Liver (tissue), 9 donors: ENCODE data around the gene MYO7A. TPM values are rescaled to one million over a fixed set of nuclear protein-coding genes. Genes with fewer than 3 reads are reported as not detected.

ENCODE experiments used
- DNase-seq: peaks from one replicate; pipeline ENCODE4 v3.0.0-alpha.2; 2017; ENCODE audit warnings: low spot score
- H3K27ac ChIP-seq, 2 donors: one replicate each; pipeline ENCODE4 v1.7.0; 2013; ENCODE audit warnings: inconsistent platforms in 2 of 2, low read length in 2 of 2, control low read depth in 1 of 2, low read depth in 1 of 2, mild to moderate bottlenecking in 1 of 2
- H3K27me3 ChIP-seq, 4 donors: one replicate each; pipeline versions ENCODE4 v1.6.1 to v1.7.0; 2013; ENCODE audit warnings: low read length in 3 of 4, inconsistent platforms in 1 of 4, mild to moderate bottlenecking in 1 of 4, moderate library complexity in 1 of 4; ENCODE audit not compliant: control insufficient read depth in 4 of 4, insufficient read depth in 4 of 4
- H3K36me3 ChIP-seq, 4 donors: one replicate each; pipeline versions ENCODE4 v1.6.1 to v1.7.0; 2013; ENCODE audit warnings: low read length in 3 of 4, mild to moderate bottlenecking in 3 of 4, low read depth in 1 of 4, moderate library complexity in 1 of 4; ENCODE audit not compliant: control insufficient read depth in 4 of 4, insufficient read depth in 3 of 4
- H3K4me1 ChIP-seq, 4 donors: one replicate each; pipeline versions ENCODE4 v1.6.1 to v1.7.0; 2013; ENCODE audit warnings: low read length in 3 of 4, mild to moderate bottlenecking in 3 of 4, moderate library complexity in 1 of 4; ENCODE audit not compliant: control insufficient read depth in 4 of 4, insufficient read depth in 4 of 4
- H3K4me3 ChIP-seq, 3 donors: one replicate each; pipeline versions ENCODE4 v1.6.1 to v1.7.0; 2013; ENCODE audit warnings: low read length in 3 of 3, control low read depth in 1 of 3, low read depth in 1 of 3, mild to moderate bottlenecking in 1 of 3
- H3K9ac ChIP-seq, 2 donors: one replicate each; pipeline ENCODE4 v1.7.0; 2013; ENCODE audit warnings: low read length in 2 of 2, mild to moderate bottlenecking in 2 of 2, moderate library complexity in 2 of 2, control low read depth in 1 of 2, low read depth in 1 of 2
- H3K9me3 ChIP-seq, 4 donors: one replicate each; pipeline versions ENCODE4 v1.6.1 to v1.7.0; 2013; ENCODE audit warnings: low read length in 3 of 4; ENCODE audit not compliant: control insufficient read depth in 4 of 4
- EGR1 ChIP-seq, 2 donors: IDR thresholded peaks; 2 replicates each; pipeline ENCODE4 v1.6.1; 2016 to 2018; ENCODE audit warnings: antibody characterized with exemption in 2 of 2, low read depth in 2 of 2
- FOXA2 ChIP-seq: IDR thresholded peaks from 2 replicates; pipeline ENCODE4 v1.6.1; 2016; ENCODE audit warnings: antibody characterized with exemption
- HNF4A ChIP-seq, 2 donors: conservative IDR thresholded peaks; 2 replicates each; pipeline ENCODE4 v1.6.1; 2016; ENCODE audit warnings: antibody characterized with exemption in 2 of 2, mild to moderate bottlenecking in 2 of 2
- HNF4G ChIP-seq: IDR thresholded peaks from 2 replicates; pipeline ENCODE4 v1.6.1; 2016; ENCODE audit warnings: antibody characterized with exemption
- JUND ChIP-seq, 2 donors: IDR thresholded peaks; 2 replicates each; pipeline ENCODE4 v1.6.1; 2016; ENCODE audit warnings: antibody characterized with exemption in 2 of 2
- NR2F2 ChIP-seq: IDR thresholded peaks from 2 replicates; pipeline ENCODE4 v1.6.1; 2016; ENCODE audit warnings: antibody characterized with exemption
- RAD21 ChIP-seq, 2 donors: IDR thresholded peaks; 2 replicates each; pipeline ENCODE4 v1.6.1; 2016; ENCODE audit warnings: antibody characterized with exemption in 2 of 2, mild to moderate bottlenecking in 2 of 2
- RXRA ChIP-seq, 2 donors: IDR thresholded peaks; 2 replicates each; pipeline ENCODE4 v1.6.1; 2017 to 2018; ENCODE audit warnings: antibody characterized with exemption in 2 of 2, mild to moderate bottlenecking in 1 of 2
- SP1 ChIP-seq: IDR thresholded peaks from 2 replicates; pipeline ENCODE4 v1.6.1; 2018; ENCODE audit warnings: antibody characterized with exemption, mild to moderate bottlenecking
- TAF1 ChIP-seq: conservative IDR thresholded peaks from 2 replicates; pipeline ENCODE4 v1.6.1; 2016; ENCODE audit warnings: antibody characterized with exemption, mild to moderate bottlenecking
- YY1 ChIP-seq: IDR thresholded peaks from 2 replicates; pipeline ENCODE4 v1.6.1; 2016; ENCODE audit warnings: antibody characterized with exemption, mild to moderate bottlenecking
- WGBS: extraction: QIAGEN DNeasy Blood & Tissue Kit; methylation state at CpG from one replicate; pipeline ENCODE4 v1.1.7; 2013; 5-methylcytosine and 5-hydroxymethylcytosine counted together
- polyA plus RNA-seq, 2 donors: library from polyadenylated mRNA; stranded (reverse) in 1 of 2; unstranded in 1 of 2; fragments of 200-250 nt in 1 of 2; fragments of >200 nt in 1 of 2; fragmentation: Nextera tagmentation in 1 of 2; extraction: Ambion mirVana in 1 of 2; gene quantifications; one replicate each; pipeline versions ENCODE4 v1.2.1 to v1.2.3, GENCODE V29; 2013 to 2015
- total RNA-seq, 2 donors: library from RNA; depleted of rRNA; stranded (reverse); fragments of >200 nt; gene quantifications; one replicate each; pipeline ENCODE4 v1.2.3, GENCODE V29; 2014
- TF ChIP-seq, protein P1 (sequence below): IDR thresholded peaks from 2 replicates; pipeline ENCODE4 v1.6.1; 2016; ENCODE audit warnings: antibody characterized with exemption, mild to moderate bottlenecking
- TF ChIP-seq, protein P2 (sequence below): IDR thresholded peaks from 2 replicates; pipeline ENCODE4 v1.6.1; 2016; ENCODE audit warnings: antibody characterized with exemption
- TF ChIP-seq, protein P3 (sequence below): IDR thresholded peaks from 2 replicates; pipeline ENCODE4 v1.6.1; 2016; ENCODE audit warnings: antibody characterized with exemption
- TF ChIP-seq, protein P4 (sequence below): fragments of 150-350 bp; IDR thresholded peaks from 2 replicates; pipeline ENCODE4 v1.5.1; 2017; ENCODE audit warnings: improper control_type of control experiment, low read depth, low read length; ENCODE audit not compliant: missing input control
- donor health status: healthy.
- donor health status: healthy.
- donor health status: healthy.
- donor health status: healthy.
- donor health status: healthy.

The MYO7A gene
- total and polyA plus RNA-seq, 4 donors = 7.3 to 33.6 (median 11.3) TPM

DNA sequence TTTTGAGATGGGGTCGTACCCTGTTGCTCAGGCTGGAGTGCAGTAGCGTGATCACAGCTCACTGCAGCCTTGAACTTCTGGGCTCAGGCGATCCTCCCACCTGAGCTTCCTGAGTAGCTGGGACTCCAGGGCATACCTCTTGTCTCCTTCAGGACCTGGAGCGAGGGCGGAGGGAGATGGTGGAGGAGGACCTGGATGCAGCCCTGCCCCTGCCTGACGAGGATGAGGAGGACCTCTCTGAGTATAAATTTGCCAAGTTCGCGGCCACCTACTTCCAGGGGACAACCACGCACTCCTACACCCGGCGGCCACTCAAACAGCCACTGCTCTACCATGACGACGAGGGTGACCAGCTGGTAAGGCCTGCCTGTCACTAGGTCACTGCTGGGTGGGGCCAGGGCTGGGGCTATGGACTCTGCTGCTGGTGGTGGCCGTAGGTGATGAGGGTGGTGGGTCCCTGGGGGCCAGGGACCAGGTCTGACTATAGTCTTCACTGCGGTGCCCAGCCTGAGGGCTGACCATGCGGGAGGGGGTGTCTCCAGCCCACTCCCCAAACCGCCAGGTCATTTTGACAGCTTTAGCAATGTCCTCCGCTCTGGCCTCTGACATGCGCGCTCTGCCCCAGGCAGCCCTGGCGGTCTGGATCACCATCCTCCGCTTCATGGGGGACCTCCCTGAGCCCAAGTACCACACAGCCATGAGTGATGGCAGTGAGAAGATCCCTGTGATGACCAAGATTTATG lies 53.9 kb downstream of the MYO7A start:
- no peaks in the 10 kb centered on the region for H3K27me3 ChIP-seq
- H3K27ac ChIP-seq = no peak overlapping the region
- 88% methylated on average over 22 of the region's 22 CpGs for WGBS
- H3K9me3 ChIP-seq = no peaks in the 10 kb centered on the region
- TF ChIP-seq EGR1 (IDR thresholded peaks at IDR 0.05; ENCODE audit: low read depth in 2 of 2) = no peak
- no peak for TF ChIP-seq HNF4A (conservative IDR thresholded peaks at IDR 0.05)
- TF ChIP-seq SP1 = no peak
- no peak for TF ChIP-seq JUND (IDR thresholded peaks at IDR 0.05)
- no peak for TF ChIP-seq NR2F2
- TF ChIP-seq HNF4G = no peak
- no peak for TF ChIP-seq RAD21 (IDR thresholded peaks at IDR 0.05)
- TF ChIP-seq TAF1 = no peak
- TF ChIP-seq, protein P1, sequence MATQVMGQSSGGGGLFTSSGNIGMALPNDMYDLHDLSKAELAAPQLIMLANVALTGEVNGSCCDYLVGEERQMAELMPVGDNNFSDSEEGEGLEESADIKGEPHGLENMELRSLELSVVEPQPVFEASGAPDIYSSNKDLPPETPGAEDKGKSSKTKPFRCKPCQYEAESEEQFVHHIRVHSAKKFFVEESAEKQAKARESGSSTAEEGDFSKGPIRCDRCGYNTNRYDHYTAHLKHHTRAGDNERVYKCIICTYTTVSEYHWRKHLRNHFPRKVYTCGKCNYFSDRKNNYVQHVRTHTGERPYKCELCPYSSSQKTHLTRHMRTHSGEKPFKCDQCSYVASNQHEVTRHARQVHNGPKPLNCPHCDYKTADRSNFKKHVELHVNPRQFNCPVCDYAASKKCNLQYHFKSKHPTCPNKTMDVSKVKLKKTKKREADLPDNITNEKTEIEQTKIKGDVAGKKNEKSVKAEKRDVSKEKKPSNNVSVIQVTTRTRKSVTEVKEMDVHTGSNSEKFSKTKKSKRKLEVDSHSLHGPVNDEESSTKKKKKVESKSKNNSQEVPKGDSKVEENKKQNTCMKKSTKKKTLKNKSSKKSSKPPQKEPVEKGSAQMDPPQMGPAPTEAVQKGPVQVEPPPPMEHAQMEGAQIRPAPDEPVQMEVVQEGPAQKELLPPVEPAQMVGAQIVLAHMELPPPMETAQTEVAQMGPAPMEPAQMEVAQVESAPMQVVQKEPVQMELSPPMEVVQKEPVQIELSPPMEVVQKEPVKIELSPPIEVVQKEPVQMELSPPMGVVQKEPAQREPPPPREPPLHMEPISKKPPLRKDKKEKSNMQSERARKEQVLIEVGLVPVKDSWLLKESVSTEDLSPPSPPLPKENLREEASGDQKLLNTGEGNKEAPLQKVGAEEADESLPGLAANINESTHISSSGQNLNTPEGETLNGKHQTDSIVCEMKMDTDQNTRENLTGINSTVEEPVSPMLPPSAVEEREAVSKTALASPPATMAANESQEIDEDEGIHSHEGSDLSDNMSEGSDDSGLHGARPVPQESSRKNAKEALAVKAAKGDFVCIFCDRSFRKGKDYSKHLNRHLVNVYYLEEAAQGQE = no peak
- TF ChIP-seq, protein P2, sequence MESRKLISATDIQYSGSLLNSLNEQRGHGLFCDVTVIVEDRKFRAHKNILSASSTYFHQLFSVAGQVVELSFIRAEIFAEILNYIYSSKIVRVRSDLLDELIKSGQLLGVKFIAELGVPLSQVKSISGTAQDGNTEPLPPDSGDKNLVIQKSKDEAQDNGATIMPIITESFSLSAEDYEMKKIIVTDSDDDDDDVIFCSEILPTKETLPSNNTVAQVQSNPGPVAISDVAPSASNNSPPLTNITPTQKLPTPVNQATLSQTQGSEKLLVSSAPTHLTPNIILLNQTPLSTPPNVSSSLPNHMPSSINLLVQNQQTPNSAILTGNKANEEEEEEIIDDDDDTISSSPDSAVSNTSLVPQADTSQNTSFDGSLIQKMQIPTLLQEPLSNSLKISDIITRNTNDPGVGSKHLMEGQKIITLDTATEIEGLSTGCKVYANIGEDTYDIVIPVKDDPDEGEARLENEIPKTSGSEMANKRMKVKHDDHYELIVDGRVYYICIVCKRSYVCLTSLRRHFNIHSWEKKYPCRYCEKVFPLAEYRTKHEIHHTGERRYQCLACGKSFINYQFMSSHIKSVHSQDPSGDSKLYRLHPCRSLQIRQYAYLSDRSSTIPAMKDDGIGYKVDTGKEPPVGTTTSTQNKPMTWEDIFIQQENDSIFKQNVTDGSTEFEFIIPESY = no peak
- TF ChIP-seq RXRA (IDR thresholded peaks at IDR 0.05) = no peak
- TF ChIP-seq, protein P3, sequence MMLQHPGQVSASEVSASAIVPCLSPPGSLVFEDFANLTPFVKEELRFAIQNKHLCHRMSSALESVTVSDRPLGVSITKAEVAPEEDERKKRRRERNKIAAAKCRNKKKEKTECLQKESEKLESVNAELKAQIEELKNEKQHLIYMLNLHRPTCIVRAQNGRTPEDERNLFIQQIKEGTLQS = no peak
- TF ChIP-seq, protein P4, sequence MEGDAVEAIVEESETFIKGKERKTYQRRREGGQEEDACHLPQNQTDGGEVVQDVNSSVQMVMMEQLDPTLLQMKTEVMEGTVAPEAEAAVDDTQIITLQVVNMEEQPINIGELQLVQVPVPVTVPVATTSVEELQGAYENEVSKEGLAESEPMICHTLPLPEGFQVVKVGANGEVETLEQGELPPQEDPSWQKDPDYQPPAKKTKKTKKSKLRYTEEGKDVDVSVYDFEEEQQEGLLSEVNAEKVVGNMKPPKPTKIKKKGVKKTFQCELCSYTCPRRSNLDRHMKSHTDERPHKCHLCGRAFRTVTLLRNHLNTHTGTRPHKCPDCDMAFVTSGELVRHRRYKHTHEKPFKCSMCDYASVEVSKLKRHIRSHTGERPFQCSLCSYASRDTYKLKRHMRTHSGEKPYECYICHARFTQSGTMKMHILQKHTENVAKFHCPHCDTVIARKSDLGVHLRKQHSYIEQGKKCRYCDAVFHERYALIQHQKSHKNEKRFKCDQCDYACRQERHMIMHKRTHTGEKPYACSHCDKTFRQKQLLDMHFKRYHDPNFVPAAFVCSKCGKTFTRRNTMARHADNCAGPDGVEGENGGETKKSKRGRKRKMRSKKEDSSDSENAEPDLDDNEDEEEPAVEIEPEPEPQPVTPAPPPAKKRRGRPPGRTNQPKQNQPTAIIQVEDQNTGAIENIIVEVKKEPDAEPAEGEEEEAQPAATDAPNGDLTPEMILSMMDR = no peak
- no peak for TF ChIP-seq FOXA2
- TF ChIP-seq YY1 = no peak
- H3K4me1 ChIP-seq = peaks cover 10 to 19% (median 14%) of the 10 kb centered on the region in 4 donors
- no peak for DNase-seq
- no peak overlapping the region for H3K4me3 ChIP-seq
- no peak overlapping the region for H3K9ac ChIP-seq
- H3K36me3 ChIP-seq = peaks cover 7 to 37% (median 19%) of the 10 kb centered on the region in 4 donors
